Panc1 (cell line): ENCODE data around the gene TBC1D22A. TPM values are rescaled to one million over a fixed set of nuclear protein-coding genes. Genes with fewer than 3 reads are reported as not detected.

ENCODE experiments used
- ATAC-seq: fragments of 200-7000 bp; cut with Tn5 transposase; 2 replicates; pipeline ENCODE4 v1.9.1; 2020; ENCODE audit warnings: mild to moderate bottlenecking, moderate library complexity
- BruUV-seq: library from RNA; stranded (reverse); fragments of 400-500 nt; replicated peaks from 2 replicates; lab custom pipeline; 2021; lab: Mats Ljungman, UMichigan
- CTCF ChIA-PET: fragments of 300-600 bp; sonication (Branson Sonifier 250); formaldehyde crosslinking; loops from one replicate; lab custom pipeline; 2022; ENCODE audit warnings: antibody characterized with exemption; lab: Charles Lee
- POLR2A ChIA-PET: fragments of 300-600 bp; sonication (Branson Sonifier 250); formaldehyde crosslinking; loops from one replicate; lab custom pipeline; 2022; ENCODE audit warnings: antibody characterized with exemption; lab: Charles Lee
- DNase-seq: peaks from one replicate; pipeline ENCODE4 v3.0.0-alpha.2; 2010; ENCODE audit warnings: low read depth, low spot score
- H3K27ac ChIP-seq: 2 replicates; pipeline ENCODE4 v1.5.1; 2011; ENCODE audit warnings: mild to moderate bottlenecking, low read length, inconsistent platforms
- H3K27me3 ChIP-seq: fragments of 200-500 bp; sonication (Bioruptor generic); 2 replicates; pipeline ENCODE4 v1.6.0; 2014; ENCODE audit warnings: low read length, inconsistent platforms; ENCODE audit not compliant: control insufficient read depth, insufficient read depth
- H3K36me3 ChIP-seq: fragments of 200-500 bp; sonication (Bioruptor generic); 2 replicates; pipeline ENCODE4 v1.5.1; 2014; ENCODE audit warnings: inconsistent platforms, mild to moderate bottlenecking, low read length, moderate library complexity; ENCODE audit not compliant: control insufficient read depth, insufficient read depth
- H3K4me1 ChIP-seq: 2 replicates; pipeline ENCODE4 v1.5.1; 2011; ENCODE audit warnings: inconsistent platforms, mild to moderate bottlenecking, low read length, moderate library complexity; ENCODE audit not compliant: control insufficient read depth, insufficient read depth
- H3K4me3 ChIP-seq, 2 experiments: 2 replicates each; pipeline ENCODE4 v1.5.1; 2011 to 2012; ENCODE audit warnings: low read depth in 2 of 2, low read length in 2 of 2, mild to moderate bottlenecking in 2 of 2, inconsistent platforms in 1 of 2, moderate library complexity in 1 of 2
- H3K9me3 ChIP-seq: fragments of 200-500 bp; sonication (Bioruptor generic); 2 replicates; pipeline ENCODE4 v1.5.1; 2014; ENCODE audit warnings: low read depth, mild to moderate bottlenecking, inconsistent platforms, low read length, moderate library complexity; ENCODE audit not compliant: control insufficient read depth, insufficient read depth
- POLR2AphosphoS5 ChIP-seq: IDR thresholded peaks from 2 replicates; pipeline ENCODE4 v1.6.1; 2012; ENCODE audit warnings: mild to moderate bottlenecking, low read depth, low read length, moderate library complexity
- SIN3A ChIP-seq: IDR thresholded peaks from 2 replicates; pipeline ENCODE4 v1.6.1; 2012; ENCODE audit warnings: low read depth, mild to moderate bottlenecking, low read length, moderate library complexity, borderline replicate concordance; ENCODE audit not compliant: insufficient read depth
- TCF7L2 ChIP-seq: IDR thresholded peaks from 2 replicates; pipeline ENCODE4 v1.6.1; 2011; ENCODE audit warnings: mild to moderate bottlenecking, low read depth, low read length, inconsistent platforms
- in situ Hi-C: cut with HindIII; loops from 2 replicates; pipeline ENCODE4 v1.10.0; 2016; ENCODE audit warnings: low sequenced_read_pairs, low pct_unique_long_range_greater_than_20kb
- intact Hi-C: fragments of 100-400 bp; cut with micrococcal nuclease; formaldehyde crosslinking; loops from one replicate; pipeline ENCODE4 v1.10.0; 2022; ENCODE audit not compliant: unreplicated experiment
- total RNA-seq: library from RNA; stranded (reverse); gene quantifications from one replicate; pipeline ENCODE4 v1.2.1, GENCODE V29; 2021; ENCODE audit not compliant: unreplicated experiment
- TF ChIP-seq, protein P1 (sequence below): fragments of 450-650 bp; IDR thresholded peaks from 2 replicates; pipeline ENCODE4 v1.5.1; 2017; ENCODE audit warnings: mild to moderate bottlenecking
- TF ChIP-seq, protein P2 (sequence below), 2 experiments: IDR thresholded peaks; 2 replicates each; pipeline ENCODE4 v1.6.1; 2011 to 2012; ENCODE audit warnings: low read depth in 2 of 2, control low read depth in 1 of 2, low read length in 1 of 2, mild to moderate bottlenecking in 1 of 2, moderate library complexity in 1 of 2; ENCODE audit not compliant: insufficient read depth in 1 of 2

The TBC1D22A gene
- total RNA-seq, 1 experiment from 2014 or later, result 28.7 TPM

GRCh38 chr22:46747646-46748045, 14.8 kb upstream of the TBC1D22A start:
- Histone ChIP-seq H3K9me3 (no peaks in the 10 kb centered on the region), H3K4me1 (peaks cover 6% of the 10 kb centered on the region; the same call in 1 of the 2 replicates), H3K36me3 (no peaks in the 10 kb centered on the region), H3K27ac (no peak overlapping the region), H3K4me3 (no peak overlapping the region), H3K27me3 (no peaks in the 10 kb centered on the region)
- DNase-seq (no peak), ATAC-seq (no peak)
- POLR2A ChIA-PET, result interaction anchor here (0.6 kb wide), 1 partner anchor 341 kb away, joined by 3 read pairs; no protein-coding TSS in a partner anchor
- intact Hi-C loops (no loop called here), in situ Hi-C loops (no loop called here)
- CTCF ChIA-PET, result no interaction called here
- TF ChIP-seq, protein P1, sequence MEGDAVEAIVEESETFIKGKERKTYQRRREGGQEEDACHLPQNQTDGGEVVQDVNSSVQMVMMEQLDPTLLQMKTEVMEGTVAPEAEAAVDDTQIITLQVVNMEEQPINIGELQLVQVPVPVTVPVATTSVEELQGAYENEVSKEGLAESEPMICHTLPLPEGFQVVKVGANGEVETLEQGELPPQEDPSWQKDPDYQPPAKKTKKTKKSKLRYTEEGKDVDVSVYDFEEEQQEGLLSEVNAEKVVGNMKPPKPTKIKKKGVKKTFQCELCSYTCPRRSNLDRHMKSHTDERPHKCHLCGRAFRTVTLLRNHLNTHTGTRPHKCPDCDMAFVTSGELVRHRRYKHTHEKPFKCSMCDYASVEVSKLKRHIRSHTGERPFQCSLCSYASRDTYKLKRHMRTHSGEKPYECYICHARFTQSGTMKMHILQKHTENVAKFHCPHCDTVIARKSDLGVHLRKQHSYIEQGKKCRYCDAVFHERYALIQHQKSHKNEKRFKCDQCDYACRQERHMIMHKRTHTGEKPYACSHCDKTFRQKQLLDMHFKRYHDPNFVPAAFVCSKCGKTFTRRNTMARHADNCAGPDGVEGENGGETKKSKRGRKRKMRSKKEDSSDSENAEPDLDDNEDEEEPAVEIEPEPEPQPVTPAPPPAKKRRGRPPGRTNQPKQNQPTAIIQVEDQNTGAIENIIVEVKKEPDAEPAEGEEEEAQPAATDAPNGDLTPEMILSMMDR, result no peak
- TF ChIP-seq, protein P2, sequence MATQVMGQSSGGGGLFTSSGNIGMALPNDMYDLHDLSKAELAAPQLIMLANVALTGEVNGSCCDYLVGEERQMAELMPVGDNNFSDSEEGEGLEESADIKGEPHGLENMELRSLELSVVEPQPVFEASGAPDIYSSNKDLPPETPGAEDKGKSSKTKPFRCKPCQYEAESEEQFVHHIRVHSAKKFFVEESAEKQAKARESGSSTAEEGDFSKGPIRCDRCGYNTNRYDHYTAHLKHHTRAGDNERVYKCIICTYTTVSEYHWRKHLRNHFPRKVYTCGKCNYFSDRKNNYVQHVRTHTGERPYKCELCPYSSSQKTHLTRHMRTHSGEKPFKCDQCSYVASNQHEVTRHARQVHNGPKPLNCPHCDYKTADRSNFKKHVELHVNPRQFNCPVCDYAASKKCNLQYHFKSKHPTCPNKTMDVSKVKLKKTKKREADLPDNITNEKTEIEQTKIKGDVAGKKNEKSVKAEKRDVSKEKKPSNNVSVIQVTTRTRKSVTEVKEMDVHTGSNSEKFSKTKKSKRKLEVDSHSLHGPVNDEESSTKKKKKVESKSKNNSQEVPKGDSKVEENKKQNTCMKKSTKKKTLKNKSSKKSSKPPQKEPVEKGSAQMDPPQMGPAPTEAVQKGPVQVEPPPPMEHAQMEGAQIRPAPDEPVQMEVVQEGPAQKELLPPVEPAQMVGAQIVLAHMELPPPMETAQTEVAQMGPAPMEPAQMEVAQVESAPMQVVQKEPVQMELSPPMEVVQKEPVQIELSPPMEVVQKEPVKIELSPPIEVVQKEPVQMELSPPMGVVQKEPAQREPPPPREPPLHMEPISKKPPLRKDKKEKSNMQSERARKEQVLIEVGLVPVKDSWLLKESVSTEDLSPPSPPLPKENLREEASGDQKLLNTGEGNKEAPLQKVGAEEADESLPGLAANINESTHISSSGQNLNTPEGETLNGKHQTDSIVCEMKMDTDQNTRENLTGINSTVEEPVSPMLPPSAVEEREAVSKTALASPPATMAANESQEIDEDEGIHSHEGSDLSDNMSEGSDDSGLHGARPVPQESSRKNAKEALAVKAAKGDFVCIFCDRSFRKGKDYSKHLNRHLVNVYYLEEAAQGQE (IDR thresholded peaks at IDR 0.05; ENCODE audit: insufficient read depth in 1 of 2, low read depth in 2 of 2, low read length in 1 of 2), result no peak
- no peak for TF ChIP-seq POLR2AphosphoS5
- TF ChIP-seq SIN3A, result no peak
- no peak for TF ChIP-seq TCF7L2
- no TSS peak for BruUV-seq

DNA sequence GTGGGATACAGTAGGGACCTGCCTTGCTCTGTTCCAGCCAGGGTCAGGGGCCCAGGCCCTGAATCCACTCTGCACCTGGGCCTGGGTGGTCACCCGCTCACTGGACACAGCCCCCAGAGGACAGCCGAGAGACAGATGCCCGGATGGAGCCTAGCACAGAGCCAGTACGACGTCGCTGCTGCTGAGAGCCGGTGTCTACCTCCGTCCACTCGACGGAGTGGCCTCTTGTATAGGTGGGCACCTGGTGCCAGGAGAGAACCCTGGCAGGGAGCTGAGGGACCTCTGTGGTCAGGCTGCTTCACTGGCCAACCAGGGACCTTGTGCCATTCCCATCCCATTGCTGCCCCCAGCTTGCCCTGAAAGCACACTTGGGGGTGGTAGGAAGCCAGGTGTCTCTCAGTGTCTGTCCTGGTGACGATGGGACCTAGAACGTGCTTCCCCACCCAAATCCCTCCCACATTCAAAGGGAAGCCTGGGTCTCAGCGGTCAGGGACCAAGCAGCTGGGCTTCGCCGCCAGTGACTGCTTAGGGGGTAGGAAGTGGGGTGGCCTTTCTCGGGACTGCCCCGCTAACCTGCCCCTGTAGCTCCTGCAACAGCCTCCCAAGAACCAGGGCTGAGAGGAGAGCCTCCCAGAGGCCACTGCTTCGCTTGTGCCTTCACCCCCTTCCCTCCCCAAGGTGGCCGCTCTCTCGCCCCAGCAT, 14.1 kb upstream of the TBC1D22A start:
- no TSS peak for BruUV-seq
- H3K9me3 ChIP-seq, result no peaks in the 10 kb centered on the region
- H3K27ac ChIP-seq, result no peak overlapping the region
- no peaks in the 10 kb centered on the region for H3K27me3 ChIP-seq
- H3K4me1 ChIP-seq, result peaks cover 2% of the 10 kb centered on the region
- ChIA-PET POLR2A (no interaction called here), CTCF (no interaction called here)
- H3K4me3 ChIP-seq, result no peak overlapping the region
- in situ Hi-C loops, result no loop called here
- H3K36me3 ChIP-seq, result no peaks in the 10 kb centered on the region
- no peak for TF ChIP-seq SIN3A
- TF ChIP-seq POLR2AphosphoS5, result no peak
- TF ChIP-seq, protein P1, result no peak
- TF ChIP-seq, protein P2 (IDR thresholded peaks at IDR 0.05; ENCODE audit: insufficient read depth in 1 of 2, low read depth in 2 of 2, low read length in 1 of 2), result no peak
- no peak for TF ChIP-seq TCF7L2
- intact Hi-C loops, result no loop called here
- DNase-seq (no peak), ATAC-seq (no peak)
